Measurements from ENCODE around the gene DCAF10. TPM values are rescaled to one million over a fixed set of nuclear protein-coding genes. Genes with fewer than 3 reads are reported as not detected.
"Not testable (repeated sequence)": the region's sequence is repeated elsewhere in the genome, so short reads cannot be mapped to it uniquely, and the experiment has no call there.

Gene DCAF10
- total RNA-seq, 2 experiments from 2014 or later, result 13.2 to 14.8 TPM

GRCh38 chr9:37840560-37841194 is 40.1 kb downstream of the DCAF10 start:
- ChIA-PET POLR2A (no interaction called here), CTCF (no interaction called here)

GRCh38 chr9:37852222-37852621 is 51.6 kb downstream of the DCAF10 start:
- ChIA-PET POLR2A (no interaction called here), CTCF (no interaction called here)

GRCh38 chr9:37856551-37856950 is 56.0 kb downstream of the DCAF10 start:
- CTCF ChIA-PET, result no interaction called here
- POLR2A ChIA-PET, result no interaction called here

GRCh38 chr9:37859043-37859442 is 58.4 kb downstream of the DCAF10 start:
- ChIA-PET POLR2A (no interaction called here), CTCF (no interaction called here)

- ChIA-PET POLR2A (no interaction called here), CTCF (no interaction called here)
Measured at GRCh38 chr9:37862530-37862929, 61.9 kb downstream of the DCAF10 start.

GRCh38 chr9:37870081-37870798 is 69.6 kb downstream of the DCAF10 start:
- POLR2A ChIA-PET, result no interaction called here
- CTCF ChIA-PET, result no interaction called here

DNA sequence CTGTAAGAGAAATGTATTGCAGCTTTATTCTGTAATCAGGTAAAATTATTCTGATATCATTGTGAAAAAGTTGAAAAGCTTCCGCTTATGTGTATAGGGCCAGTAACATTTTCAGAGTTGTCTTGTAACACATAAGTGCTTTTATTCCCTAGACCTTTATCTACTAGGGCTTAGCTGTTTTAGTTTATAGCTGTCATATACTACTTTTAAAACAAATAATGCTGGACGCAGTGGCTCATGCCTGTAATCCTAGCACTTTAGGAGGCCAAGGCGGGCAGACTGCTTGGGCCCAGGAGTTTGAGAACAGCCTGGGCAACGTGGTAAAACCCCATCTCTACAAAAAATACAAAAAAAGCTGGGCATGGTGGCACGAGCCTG is 70.2 kb downstream of the DCAF10 start:
- ChIA-PET POLR2A (no interaction called here), CTCF (no interaction called here)

DNA sequence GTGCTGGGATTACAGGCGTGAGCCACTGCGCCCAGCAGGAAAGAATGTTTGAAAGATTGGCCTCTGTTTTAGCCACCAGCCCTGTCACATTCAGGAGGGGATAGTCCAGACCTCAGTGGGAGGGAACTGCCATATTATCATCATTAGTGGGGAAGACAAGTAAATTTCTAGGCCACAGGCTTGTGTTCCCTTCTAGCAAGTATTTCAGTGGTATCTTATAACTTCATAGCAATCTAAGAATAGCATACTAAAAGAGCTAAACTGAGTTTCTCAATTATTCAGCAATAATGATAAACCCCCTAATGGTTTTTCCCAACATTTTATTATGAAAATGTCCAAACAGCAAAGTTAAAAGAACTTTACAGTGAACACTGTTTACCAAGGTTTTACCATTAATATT is 73.4 kb downstream of the DCAF10 start:
- ChIA-PET POLR2A (no interaction called here), CTCF (no interaction called here)

DNA sequence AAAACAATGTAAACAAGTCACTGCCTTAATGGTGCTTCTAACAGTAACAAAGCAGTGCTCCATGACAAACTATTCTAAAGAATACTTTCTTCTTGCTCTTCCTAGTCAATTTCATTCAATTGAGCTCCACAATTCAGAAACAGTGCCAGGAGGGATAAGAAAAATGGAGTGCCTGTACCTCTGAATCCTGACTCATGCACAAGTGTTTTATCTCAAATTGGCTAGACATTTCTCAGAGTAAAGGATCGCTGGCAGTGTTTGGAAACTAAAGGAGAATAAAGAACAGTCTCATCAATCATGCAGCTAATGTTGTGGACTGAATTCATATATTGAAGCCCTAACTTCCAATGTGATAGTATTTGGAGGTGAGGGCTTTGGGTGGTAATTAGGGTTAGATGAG is 75.8 kb downstream of the DCAF10 start:
- ChIA-PET POLR2A (no interaction called here), CTCF (no interaction called here)

- ChIA-PET POLR2A (interaction anchor here (0.7 kb wide), 1 partner anchor 761 kb away, joined by 4 read pairs; no protein-coding TSS in a partner anchor), CTCF (no interaction called here)
Measured at GRCh38 chr9:37880916-37881479, 80.4 kb downstream of the DCAF10 start.

- CTCF ChIA-PET, POLR2A ChIA-PET: not testable (repeated sequence)
Measured at GRCh38 chr9:37887977-37888583, 87.5 kb downstream of the DCAF10 start.

- ChIA-PET CTCF (no interaction called here), POLR2A (no interaction called here)
Measured at GRCh38 chr9:37889536-37889935, 88.9 kb downstream of the DCAF10 start.

- CTCF ChIA-PET, POLR2A ChIA-PET: not testable (repeated sequence)
Measured at GRCh38 chr9:37891042-37891441, 90.4 kb downstream of the DCAF10 start.

DNA sequence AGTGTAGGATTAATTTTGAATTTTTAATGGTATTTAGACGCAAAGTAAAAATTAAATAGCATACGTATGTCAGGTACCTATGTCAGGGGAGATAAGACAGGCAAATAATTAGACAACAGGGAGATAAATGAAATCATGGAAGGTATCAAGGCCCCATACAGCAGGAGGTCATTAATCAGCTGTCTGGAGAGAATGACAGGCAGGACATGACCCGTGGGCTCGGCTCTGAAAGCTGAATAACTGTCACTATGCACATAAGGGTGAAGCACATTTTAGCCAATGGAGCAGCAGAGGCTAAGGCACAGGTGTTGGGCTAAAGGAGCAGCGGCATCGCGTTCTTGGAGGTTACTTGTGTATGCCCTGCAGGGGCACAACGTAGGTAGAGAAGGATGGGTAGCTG is 91.5 kb downstream of the DCAF10 start:
- CTCF ChIA-PET, result no interaction called here
- POLR2A ChIA-PET, result no interaction called here

DNA sequence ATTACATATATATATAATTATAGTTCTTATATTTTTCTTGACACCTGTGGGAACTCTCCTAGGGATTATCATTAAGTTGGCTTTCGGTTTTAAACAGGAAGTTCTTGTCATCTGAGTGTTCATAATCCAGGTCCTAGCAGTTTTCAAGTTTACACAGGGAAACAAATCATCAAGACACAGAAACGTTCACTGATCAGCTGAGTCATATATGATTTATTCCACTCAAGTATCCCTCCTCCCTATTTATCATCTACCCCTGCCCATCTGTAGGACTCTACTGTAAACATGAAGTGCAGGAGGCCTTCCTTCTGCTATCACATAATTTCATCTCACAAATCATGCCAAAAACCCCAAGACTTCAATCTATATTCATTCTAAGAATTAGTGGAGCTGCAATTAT is 97.1 kb downstream of the DCAF10 start:
- CTCF ChIA-PET, result no interaction called here
- POLR2A ChIA-PET, result no interaction called here

DNA sequence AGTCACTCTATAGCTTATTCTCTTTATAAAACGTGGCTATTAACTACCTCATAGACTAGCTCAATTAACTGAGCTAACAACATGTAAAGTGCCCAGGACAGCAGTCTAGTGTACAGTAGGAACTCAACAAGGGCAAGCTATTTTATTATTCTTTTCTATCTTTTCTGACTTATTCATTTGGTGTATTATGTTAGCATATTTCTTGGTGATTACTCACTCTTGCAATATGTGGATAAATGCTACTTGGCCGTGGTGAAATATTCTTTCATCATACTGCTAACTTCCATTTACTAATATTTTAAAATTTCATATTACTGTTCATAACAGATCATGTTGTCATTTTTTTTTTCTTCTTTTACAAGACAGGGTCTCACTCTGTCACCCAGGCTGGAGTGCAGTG is 98.4 kb downstream of the DCAF10 start:
- POLR2A ChIA-PET, result no interaction called here
- CTCF ChIA-PET, result no interaction called here

DNA sequence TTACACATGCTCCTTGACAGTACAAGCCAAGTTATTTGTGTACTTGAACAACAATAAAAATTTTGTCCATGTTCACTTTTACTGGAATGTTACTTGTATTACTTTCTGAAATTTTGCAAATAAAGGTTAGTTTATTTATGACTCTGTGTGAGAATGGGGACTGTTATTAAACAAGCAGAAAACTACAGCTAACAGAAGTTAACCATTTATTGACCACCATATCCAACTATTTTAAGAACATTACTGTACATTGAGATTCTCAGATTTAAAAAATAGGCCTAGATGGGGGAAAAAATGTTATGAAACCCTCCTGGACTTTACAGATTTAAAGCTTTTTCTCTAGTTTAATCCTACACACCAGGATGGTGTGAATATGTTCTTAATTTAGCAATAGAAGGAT is 101.5 kb downstream of the DCAF10 start:
- POLR2A ChIA-PET, result no interaction called here
- CTCF ChIA-PET, result interaction anchor here (0.6 to 4.2 kb wide), 2 partner anchors 11 to 102 kb away, joined by 3 to 18 read pairs; no protein-coding TSS in a partner anchor

- ChIA-PET CTCF (interaction anchor here (0.6 to 4.2 kb wide), 3 partner anchors 10 to 489 kb away, joined by 3 to 18 read pairs (median 3); partner anchors contain the start of gene ALDH1B1), POLR2A (interaction anchor here (0.6 to 2.2 kb wide), 5 partner anchors 16 to 724 kb away, joined by 3 to 7 read pairs (median 5); partner anchors contain the start of gene DCAF10)
Measured at GRCh38 chr9:37902796-37903646, 102.4 kb downstream of the DCAF10 start.

GRCh38 chr9:37903647-37904444 is 103.2 kb downstream of the DCAF10 start, which contains the start of gene SLC25A51:
Gene SLC25A51 (minus strand): TSS chr9:37904127. CDS start chr9:37888550, 15,577 bp downstream.
- POLR2A ChIA-PET, result interaction anchor here (0.6 to 2.2 kb wide), 4 partner anchors 103 to 723 kb away, joined by 3 to 7 read pairs (median 4); partner anchors contain the start of gene DCAF10
- CTCF ChIA-PET, result interaction anchor here (1.0 to 4.2 kb wide), 3 partner anchors 9 to 489 kb away, joined by 3 to 18 read pairs (median 4); partner anchors contain the start of gene ALDH1B1

Measured in activated CD8-positive, alpha-beta memory T cell treated with anti-CD3 and anti-CD28 coated beads for 36 hours (primary cell).